HG02938 (cell line): ENCODE data around the gene DNAH10.

Experiments used
- ATAC-seq: cut with Tn5 transposase; IDR thresholded peaks from one replicate; pipeline ENCODE4 v1.9.1; 2021; ENCODE audit warnings: mild to moderate bottlenecking, moderate library complexity; ENCODE audit not compliant: unreplicated experiment

DNAH10 gene

DNA sequence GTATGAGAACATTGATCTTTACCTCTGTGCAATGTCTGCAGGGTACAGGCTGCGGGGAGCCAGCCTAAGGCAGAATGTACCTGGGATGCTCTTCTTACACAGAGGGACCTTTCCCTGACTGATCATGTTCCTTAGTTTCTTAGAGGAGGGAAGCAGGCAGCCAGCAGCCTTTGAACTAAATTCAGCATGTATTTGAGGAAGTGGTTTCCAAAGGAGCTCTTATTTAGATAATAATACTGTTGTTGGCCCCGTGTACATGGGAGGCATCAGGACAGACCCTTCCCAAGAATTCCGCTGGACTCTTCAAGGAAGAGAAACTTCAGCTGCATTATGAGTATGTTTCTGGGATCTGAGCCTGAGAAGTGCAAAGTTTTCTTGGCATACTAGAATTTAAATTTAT is 111.7 kb downstream of the DNAH10 start:
- ATAC-seq = no peak

DNA sequence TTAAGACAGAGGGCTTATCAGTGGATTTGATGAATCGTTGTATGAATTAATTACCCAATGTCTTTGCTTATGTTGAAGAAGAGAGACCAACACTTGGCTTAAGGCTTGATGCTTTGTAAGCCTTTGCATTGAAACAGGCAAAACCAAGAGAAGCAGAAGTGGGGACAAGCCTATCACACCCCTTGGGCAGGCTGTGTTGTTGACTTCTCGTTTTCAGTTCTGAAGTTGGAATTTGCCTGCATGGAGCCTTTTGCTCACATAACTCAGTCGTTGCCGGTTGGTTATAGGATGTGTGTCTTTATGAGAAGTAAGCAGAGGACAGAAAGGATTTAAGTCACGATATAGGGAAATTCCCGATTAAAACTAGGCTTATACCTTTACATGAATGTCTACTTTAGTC is 115.9 kb downstream of the DNAH10 start:
- no peak for ATAC-seq

- no peak for ATAC-seq
These were observed 117.0 kb downstream of the DNAH10 start for GRCh38 chr12:123879101-123879500.

DNA sequence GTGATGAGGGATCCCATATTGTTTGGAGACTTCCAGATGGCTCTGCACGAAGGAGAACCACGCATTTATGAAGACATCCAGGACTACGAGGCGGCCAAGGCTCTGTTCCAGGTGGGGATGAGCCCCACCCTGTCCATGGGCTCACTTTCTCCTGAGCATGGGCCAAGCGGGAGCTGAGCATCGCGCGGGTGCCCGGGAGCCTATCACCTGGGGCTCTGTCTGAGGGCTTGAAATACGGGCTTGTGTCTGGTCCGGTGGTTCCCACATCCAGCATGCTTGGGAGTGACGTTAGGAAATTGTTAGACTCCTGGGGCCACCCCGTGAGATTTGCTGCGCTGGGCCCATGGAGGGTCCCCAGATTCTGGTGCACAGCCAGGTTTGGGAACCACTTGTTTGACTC is 117.6 kb downstream of the DNAH10 start:
- no peak for ATAC-seq

DNA sequence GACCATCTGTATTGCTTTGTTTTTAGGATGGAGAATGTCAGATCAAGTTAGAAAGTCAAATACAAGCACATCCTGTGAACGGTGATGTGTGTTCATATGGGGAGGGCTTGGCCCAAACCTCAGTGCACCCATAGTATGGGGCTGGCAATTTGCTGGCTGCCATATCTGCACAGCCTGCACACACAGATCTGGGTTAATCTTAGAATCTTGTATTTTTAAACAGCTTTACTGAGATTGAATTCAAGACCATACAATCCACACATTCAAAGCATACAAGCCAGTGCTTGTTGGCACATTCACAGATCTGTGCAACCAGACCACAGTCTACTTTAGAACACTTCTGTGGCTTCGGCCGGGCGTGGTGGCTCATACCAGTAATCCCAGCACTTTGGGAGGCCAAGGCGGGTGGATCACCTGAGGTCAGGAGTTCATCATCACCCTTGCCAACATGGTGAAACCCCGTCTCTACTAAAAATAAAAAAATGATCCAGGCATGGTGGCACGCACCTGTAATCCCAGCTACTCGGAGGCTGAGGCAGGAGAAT is 120.1 kb downstream of the DNAH10 start:
- ATAC-seq = no peak

- ATAC-seq = no peak
These were observed 124.2 kb downstream of the DNAH10 start for GRCh38 chr12:123886258-123886657.

DNA sequence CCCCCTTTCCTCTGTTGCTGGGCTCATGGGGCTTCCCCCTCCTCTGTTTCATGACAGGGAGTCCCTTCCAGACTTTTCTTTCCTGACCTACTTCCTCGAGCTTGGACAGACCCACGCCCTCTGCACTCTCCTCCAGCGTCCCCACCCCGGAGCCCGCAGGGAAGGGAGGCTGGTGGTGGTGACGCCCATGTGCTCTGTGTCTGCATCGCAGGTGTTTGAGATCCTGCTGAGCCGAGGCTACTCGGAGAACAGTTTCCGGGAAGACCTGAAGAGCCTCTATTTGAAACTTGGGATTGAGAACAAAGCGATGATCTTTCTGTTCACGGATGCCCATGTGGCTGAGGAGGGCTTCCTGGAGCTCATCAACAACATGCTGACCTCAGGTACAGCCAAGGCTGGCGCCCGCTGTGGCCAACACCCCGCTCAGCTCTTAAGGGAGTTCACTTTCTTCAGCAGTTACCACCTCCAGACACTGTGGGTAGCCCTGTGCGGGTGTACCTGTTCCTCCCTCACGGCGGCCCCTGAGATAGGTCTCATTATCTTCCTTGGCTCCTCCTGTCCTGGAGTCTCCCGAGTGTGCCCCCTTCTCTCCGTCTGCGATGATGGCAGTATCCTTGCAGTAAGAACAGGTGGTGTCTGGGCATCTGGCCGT is 125.0 kb downstream of the DNAH10 start:
- ATAC-seq = no peak

GRCh38 chr12:123888989-123889388 is 126.9 kb downstream of the DNAH10 start:
- no peak for ATAC-seq

DNA sequence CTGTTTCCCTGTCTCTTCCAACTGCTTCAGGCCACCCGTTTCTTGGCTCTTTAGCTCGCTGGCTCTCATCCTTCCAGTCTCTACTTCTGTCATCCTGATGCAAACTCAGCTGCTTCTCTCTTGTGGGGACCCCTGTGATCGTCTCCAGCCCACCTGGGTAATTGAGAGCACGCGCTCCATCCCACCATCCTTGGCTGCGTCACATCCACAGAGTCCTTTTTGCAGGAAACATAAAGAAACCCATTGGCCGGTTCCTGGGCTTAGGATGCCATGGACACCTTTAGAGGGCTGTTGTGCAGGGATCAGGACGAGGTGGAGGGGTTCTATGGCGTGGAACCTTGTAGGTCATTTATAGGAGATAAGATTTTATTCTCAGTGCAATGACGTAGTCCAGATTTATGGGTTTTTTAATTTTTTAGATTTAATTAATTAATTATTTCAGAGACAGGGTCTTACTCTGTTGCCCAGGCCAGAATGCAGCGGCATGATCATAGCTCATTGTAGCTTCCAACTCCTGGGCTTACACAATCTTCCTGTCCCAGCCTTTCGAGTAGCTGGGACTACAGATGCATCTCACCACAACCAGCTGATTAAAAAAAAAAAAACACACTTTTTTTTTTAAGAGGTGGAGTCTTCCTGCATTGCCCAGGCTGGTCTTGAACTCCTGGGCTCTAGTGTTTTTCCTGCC is 127.9 kb downstream of the DNAH10 start:
- ATAC-seq = no peak

DNA sequence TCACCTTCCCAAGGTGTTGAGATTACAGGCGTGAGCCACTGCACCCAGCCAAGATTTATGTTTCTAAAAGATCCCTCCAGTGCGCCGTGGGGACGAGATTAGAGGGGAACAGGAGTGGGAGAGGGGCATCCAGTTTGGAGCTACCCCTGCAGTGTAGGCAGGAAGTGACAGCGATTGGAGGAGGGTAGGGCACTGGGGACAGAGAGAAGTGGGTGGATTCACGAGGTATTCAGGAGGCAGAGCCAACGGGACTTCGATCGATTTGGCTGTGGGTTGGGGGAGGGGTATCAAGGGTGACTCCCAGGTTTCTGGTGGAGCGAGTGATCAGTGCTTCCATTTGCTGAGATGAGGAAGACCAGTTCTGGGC is 128.4 kb downstream of the DNAH10 start:
- no peak for ATAC-seq

GRCh38 chr12:123891011-123891410 is 128.9 kb downstream of the DNAH10 start:
- ATAC-seq = no peak

DNA sequence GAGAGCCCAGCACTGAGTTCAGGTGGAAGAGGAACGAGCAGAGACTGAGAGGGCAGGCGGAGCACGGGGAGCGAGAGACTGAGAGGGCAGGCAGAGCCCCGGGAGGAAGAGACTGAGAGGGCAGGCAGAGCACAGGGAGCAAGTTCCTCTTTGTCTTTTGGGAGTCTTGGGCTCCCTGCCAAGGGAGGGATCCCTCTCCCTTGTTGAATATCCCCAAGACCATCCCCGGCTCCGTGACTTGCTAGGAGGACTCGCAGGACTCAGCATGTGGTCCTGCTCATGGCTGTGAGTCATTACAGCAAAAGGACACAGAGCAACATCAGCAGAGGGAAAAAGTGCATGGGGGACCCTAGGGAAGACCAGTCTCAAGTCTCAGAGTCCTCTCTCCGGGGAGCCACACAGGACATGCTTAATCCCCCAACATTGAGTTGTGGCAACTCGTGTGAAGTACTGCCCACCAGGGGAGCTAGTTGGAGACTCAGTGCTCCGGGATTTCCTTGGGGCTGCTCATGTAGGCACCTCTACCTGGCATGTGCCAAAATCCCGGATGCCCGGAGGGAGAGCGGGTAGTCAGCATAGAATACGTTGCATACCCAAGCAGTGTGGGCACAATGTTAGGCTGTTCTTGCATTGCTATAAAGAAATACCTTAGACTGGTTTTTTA is 129.5 kb downstream of the DNAH10 start:
- ATAC-seq = no peak

DNA sequence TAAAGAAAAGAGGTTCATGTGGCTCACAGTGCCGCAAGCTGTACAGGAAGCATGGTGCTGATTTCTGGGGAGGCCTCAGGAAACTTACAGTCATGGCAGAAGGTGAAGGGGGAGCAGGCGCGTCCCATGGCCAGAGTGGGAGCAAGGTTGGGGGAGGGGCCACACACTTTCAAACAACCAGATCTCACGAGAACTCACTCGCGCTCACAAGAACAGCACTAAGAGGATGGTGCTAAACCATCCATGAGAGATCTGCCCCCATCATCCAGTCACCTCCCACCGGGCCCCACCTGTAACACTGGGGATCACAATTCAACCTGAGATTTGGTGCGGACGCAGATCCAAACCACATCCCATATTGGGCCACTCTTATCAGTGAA is 130.1 kb downstream of the DNAH10 start:
- ATAC-seq = no peak

GRCh38 chr12:123892853-123893252 is 130.8 kb downstream of the DNAH10 start:
- no peak for ATAC-seq

GRCh38 chr12:123893276-123893675 is 131.2 kb downstream of the DNAH10 start:
- ATAC-seq = no peak

- no peak for ATAC-seq
These were observed 132.8 kb downstream of the DNAH10 start for GRCh38 chr12:123894823-123895345.

GRCh38 chr12:123895451-123895850 is 133.3 kb downstream of the DNAH10 start:
- no peak for ATAC-seq

DNA sequence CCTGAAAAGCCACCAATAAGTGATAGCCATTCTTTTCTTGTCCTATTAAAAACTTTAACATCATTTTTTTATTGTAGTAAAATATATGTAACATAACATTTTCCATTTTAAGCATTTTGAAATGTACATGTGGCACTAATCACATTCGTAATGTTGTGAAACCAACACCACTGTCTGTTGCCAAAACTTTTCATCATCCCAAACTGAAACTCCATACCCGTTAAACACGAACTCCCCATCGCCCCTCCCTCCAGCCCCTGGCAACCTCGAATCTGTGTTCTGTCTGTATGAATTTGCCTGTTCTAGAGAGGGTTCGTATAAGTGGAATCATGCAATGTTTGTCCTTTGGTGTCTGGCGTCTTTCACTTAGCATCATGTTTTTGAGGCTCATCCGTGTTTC is 134.7 kb downstream of the DNAH10 start:
- ATAC-seq = no peak

DNA sequence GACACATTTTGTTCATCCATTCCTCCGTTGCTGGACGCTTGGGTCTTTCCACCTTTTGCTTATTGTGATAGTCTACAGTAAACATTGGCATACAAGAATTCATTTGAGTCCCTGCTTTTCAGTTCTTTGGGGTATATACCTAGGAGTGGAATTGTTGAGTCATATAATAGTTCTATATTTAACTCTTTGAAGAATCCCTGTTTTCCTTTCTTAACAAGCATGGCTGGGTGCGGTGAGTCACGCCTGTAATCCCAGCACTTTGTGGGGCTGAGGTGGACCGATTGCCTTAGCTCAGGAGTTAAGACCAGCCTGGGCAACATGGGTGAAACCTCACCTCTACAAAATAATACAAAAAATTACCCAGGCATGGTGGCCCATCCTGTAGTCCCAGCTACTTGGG is 135.1 kb downstream of the DNAH10 start:
- ATAC-seq = no peak

DNA sequence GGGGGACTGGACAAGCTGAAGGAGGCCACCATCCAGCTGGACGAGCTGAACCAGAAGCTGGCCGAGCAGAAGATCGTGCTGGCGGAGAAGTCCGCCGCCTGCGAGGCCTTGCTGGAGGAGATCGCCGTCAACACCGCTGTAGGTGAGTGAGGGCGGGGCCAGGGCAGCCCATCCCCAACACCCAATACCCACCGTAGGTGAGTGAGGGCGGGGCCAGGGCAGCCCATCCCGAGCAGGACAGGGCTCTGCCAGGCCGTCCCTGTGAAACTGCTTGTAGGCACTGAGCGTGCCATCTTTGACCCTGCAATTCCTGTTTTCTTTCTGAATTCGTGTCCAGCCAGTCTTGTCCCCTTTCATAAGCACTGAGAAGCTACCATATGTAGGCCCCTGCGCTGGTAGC is 136.6 kb downstream of the DNAH10 start:
- no peak for ATAC-seq

GRCh38 chr12:123899368-123899767 is 137.3 kb downstream of the DNAH10 start:
- no peak for ATAC-seq

DNA sequence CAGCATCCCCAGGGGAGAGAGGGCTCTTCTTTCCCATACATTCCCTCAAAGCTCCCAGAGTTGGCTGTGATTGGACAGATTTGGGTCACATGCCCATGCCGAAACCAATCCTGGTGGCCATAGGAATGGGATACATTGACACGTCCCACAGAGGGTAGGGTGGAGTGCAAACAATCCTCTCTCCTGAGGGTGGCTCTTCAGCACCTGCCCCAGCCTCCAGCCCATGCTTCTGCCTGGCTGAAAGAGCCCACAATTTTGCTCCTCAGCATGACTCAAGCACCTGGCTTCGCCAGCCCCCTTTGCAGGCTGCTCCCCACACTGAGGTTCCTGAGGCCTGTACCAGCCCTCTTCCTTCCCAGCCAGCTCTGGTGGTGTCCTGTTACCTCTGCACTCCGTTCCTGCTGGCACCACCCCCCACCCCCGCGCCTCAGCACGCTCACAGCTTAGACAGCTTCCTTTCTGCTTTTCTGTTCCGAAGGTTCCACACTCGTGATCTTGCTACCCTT is 138.8 kb downstream of the DNAH10 start:
- ATAC-seq = no peak
